ENCODE results near the gene RIN3.

DNA sequence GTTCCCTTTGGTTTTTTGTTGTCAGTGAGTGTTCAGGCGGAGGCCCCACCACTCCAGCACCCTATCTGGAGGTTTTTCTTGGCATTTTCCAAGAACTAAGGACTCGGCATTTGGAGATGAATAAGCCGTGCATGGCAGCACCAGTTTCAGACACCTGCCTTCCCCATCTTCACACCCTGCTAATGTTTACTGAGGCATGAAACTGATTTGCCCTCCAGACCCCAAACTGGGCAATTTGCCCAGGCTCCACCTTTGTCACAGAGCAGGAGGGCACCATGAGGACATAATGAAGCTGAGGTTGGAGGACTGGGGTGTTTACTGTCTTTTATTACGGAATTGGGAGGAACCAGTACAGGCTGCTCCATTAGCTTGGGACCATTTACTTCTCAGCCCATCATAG is 121.5 kb downstream of the RIN3 start:
- TF ChIP-seq, protein P1, sequence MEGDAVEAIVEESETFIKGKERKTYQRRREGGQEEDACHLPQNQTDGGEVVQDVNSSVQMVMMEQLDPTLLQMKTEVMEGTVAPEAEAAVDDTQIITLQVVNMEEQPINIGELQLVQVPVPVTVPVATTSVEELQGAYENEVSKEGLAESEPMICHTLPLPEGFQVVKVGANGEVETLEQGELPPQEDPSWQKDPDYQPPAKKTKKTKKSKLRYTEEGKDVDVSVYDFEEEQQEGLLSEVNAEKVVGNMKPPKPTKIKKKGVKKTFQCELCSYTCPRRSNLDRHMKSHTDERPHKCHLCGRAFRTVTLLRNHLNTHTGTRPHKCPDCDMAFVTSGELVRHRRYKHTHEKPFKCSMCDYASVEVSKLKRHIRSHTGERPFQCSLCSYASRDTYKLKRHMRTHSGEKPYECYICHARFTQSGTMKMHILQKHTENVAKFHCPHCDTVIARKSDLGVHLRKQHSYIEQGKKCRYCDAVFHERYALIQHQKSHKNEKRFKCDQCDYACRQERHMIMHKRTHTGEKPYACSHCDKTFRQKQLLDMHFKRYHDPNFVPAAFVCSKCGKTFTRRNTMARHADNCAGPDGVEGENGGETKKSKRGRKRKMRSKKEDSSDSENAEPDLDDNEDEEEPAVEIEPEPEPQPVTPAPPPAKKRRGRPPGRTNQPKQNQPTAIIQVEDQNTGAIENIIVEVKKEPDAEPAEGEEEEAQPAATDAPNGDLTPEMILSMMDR (conservative IDR thresholded peaks at IDR 0.05 in 1 of 2, IDR thresholded peaks at IDR 0.05 in 1 of 2; ENCODE audit: extremely low read depth in 1 of 2, insufficient read depth in 1 of 2, low read depth in 1 of 2, low read length in 2 of 2), result no peak
- TF ChIP-seq EZH2 (IDR thresholded peaks at IDR 0.05; ENCODE audit: borderline replicate concordance, low read length), result no peak
